Stimulated activated naive B cell treated with anti-CD40 and anti-IgM and Interleukin-4, amounts not matched to agents 10 μg/mL and 1 μg/mL and 100 μg/mL, for 72 hours (primary cell): ENCODE measurements around the gene TBC1D19.
"Not testable (repeated sequence)": the region's sequence is repeated elsewhere in the genome, so short reads cannot be mapped to it uniquely, and the experiment has no call there.

Source experiments
- ATAC-seq, 2 donors: fragments of 150-1000 bp; cut with Tn5 transposase; replicated peaks; 2 replicates each; pipeline ENCODE4 v1.10.0; 2021; ENCODE audit warnings: moderate library complexity in 1 of 2
- DNase-seq: peaks from one replicate; pipeline ENCODE4 v3.0.0; 2021
- H3K27ac Mint-ChIP-seq: one replicate; pipeline ENCODE4 v1.8.0; 2022; ENCODE audit warnings: mild to moderate bottlenecking, mixed read lengths
- H3K27me3 Mint-ChIP-seq, 2 donors: one replicate each; pipeline ENCODE4 v1.8.0; 2022; ENCODE audit warnings: mixed read lengths in 2 of 2
- H3K36me3 Mint-ChIP-seq, 2 donors: one replicate each; pipeline ENCODE4 v1.8.0; 2022; ENCODE audit warnings: mixed read lengths in 2 of 2, mild to moderate bottlenecking in 1 of 2
- H3K4me1 Mint-ChIP-seq, 2 donors: one replicate each; pipeline ENCODE4 v1.8.0; 2022; ENCODE audit warnings: mixed read lengths in 2 of 2, mild to moderate bottlenecking in 1 of 2
- H3K4me3 Mint-ChIP-seq, 2 donors: one replicate each; pipeline ENCODE4 v1.8.0; 2022; ENCODE audit warnings: mild to moderate bottlenecking in 2 of 2, mixed read lengths in 2 of 2, moderate library complexity in 1 of 2
- H3K9me3 Mint-ChIP-seq, 2 donors: one replicate each; pipeline ENCODE4 v1.8.0; 2022; ENCODE audit warnings: mixed read lengths in 2 of 2, mild to moderate bottlenecking in 1 of 2

The TBC1D19 gene

DNA sequence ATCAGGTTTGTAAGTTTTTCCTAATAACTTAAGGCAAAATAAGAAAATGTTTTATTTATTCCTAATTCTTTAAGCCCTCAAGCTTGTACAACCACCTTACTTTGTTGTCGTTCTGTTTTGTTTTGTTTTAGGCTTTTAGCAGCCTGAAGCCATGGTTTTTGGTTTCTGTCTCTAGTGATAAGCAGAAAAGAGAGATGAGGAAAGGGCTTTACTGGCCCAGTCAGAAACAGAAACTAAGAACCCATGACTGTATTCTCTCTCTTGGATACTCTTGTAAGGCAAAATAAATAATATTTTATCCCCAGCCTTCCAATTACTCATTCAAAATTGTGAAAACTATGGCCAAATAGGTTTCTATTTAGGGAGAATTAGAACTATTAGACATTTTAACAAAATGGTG, 29.4 kb downstream of the TBC1D19 start:
- no peak for DNase-seq

GRCh38 chr4:26613735-26614134, 29.9 kb downstream of the TBC1D19 start:
- H3K36me3 Mint-ChIP-seq: peaks cover 7 to 8% of the 10 kb centered on the region in 2 donors
- no peak overlapping the region for H3K4me3 Mint-ChIP-seq
- DNase-seq (no peak), ATAC-seq (no peak)
- H3K27me3 Mint-ChIP-seq: no peaks in the 10 kb centered on the region
- H3K27ac Mint-ChIP-seq: no peak overlapping the region
- peaks cover 0 to 4% of the 10 kb centered on the region in 2 donors for H3K9me3 Mint-ChIP-seq
- peaks cover 7 to 14% of the 10 kb centered on the region in 2 donors for H3K4me1 Mint-ChIP-seq

More for the DNA sequence above, 29.4 kb downstream of the TBC1D19 start:
- Mint-ChIP-seq H3K36me3 (peaks cover 5 to 7% of the 10 kb centered on the region in 2 donors), H3K4me3 (no peak overlapping the region), H3K4me1 (peaks cover 8 to 18% of the 10 kb centered on the region in 2 donors), H3K27me3 (no peaks in the 10 kb centered on the region), H3K9me3 (peaks cover 0 to 4% of the 10 kb centered on the region in 2 donors), H3K27ac (no peak overlapping the region)
- no peak for ATAC-seq

DNA sequence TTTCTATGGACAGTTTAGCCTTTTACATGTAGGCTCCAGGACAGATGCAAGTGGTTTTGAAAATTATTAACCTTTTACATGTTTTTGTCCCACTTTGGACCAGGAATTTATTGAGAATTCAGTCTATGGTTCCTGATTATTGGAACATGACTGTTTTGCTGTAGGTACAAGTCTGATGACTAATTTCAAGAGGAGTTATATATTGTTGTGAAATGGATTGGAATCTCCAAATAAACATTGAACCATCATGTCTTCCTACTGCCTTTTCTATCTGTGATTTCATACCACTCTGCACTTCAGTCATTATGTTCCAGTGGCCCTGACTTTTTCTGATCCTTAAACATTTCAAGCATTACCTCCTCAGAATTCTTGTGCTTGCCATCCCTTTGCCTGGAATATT, 35.9 kb downstream of the TBC1D19 start:
- peaks cover 0 to 2% of the 10 kb centered on the region in 2 donors for H3K9me3 Mint-ChIP-seq
- ATAC-seq: no peak
- peaks cover 10 to 11% of the 10 kb centered on the region in 2 donors for H3K36me3 Mint-ChIP-seq
- H3K27me3 Mint-ChIP-seq: no peaks in the 10 kb centered on the region
- H3K4me1 Mint-ChIP-seq: peaks cover 6 to 8% of the 10 kb centered on the region in 2 donors
- no peak overlapping the region for H3K4me3 Mint-ChIP-seq
- no peak for DNase-seq
- H3K27ac Mint-ChIP-seq: no peak overlapping the region

- no peak for DNase-seq
- H3K27ac Mint-ChIP-seq: no peak overlapping the region
These were observed 37.5 kb downstream of the TBC1D19 start for GRCh38 chr4:26621366-26621765.

DNA sequence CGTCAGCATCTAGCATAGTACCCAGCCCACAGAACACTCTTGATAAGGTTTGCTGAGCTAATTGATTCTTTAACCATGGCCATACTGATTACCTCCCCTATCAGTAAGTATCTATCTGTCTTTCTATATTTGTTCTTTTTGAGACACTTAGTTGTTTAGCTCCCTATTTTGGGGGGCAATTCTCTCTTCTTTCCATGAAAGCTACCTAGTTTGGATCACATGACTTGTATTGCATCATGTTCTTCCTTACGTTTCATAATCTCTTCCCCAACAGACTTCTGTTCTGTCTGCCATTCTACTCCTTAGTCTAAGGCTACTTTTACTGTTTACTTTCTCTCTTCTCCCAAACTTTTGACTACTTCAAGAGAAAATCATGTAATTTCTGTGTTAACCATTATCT, 39.0 kb downstream of the TBC1D19 start:
- no peak for ATAC-seq
- no peaks in the 10 kb centered on the region for H3K27me3 Mint-ChIP-seq
- H3K4me1 Mint-ChIP-seq: peaks cover 6 to 8% of the 10 kb centered on the region in 2 donors
- H3K4me3 Mint-ChIP-seq: no peak overlapping the region
- no peak overlapping the region for H3K27ac Mint-ChIP-seq
- H3K9me3 Mint-ChIP-seq: peaks cover 0 to 2% of the 10 kb centered on the region in 2 donors
- peaks cover 11 to 12% of the 10 kb centered on the region in 2 donors for H3K36me3 Mint-ChIP-seq
- DNase-seq: no peak

More at GRCh38 chr4:26621366-26621765, 37.5 kb downstream of the TBC1D19 start:
- Mint-ChIP-seq H3K36me3 (peaks cover 9 to 11% of the 10 kb centered on the region in 2 donors), H3K9me3 (peaks cover 0 to 2% of the 10 kb centered on the region in 2 donors), H3K27me3 (no peaks in the 10 kb centered on the region), H3K4me3 (no peak overlapping the region), H3K4me1 (peaks cover 6 to 8% of the 10 kb centered on the region in 2 donors)
- ATAC-seq: no peak

- ATAC-seq, H3K27ac Mint-ChIP-seq, H3K27me3 Mint-ChIP-seq, H3K4me3 Mint-ChIP-seq, DNase-seq, H3K4me1 Mint-ChIP-seq, H3K9me3 Mint-ChIP-seq: not testable (repeated sequence)
- H3K36me3 Mint-ChIP-seq: peaks cover 9 to 11% of the 10 kb centered on the region in 2 donors
These were observed 42.8 kb downstream of the TBC1D19 start for GRCh38 chr4:26626658-26627057.

DNA sequence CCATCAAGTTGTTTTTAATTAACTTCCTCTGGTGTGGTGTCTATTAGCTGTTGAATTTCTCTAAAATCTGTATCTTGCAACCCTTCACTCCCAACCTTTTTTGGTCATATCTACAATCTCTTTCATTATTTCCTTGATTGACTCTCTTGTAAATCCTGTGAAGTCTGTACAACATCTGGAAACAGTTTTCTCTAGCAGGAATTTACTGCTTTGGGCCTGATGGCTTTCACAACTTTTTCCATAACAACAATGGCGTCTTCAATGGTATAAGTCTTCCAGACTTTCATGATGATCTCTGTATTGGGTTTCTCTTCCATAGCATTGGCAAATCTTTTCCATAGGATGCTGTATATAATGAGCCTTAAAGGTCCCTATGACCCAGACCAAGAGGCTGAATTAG, 49.0 kb downstream of the TBC1D19 start:
- DNase-seq: no peak
- no peak for ATAC-seq
- Mint-ChIP-seq H3K4me1 (no peaks in the 10 kb centered on the region), H3K36me3 (peaks cover 10 to 17% of the 10 kb centered on the region in 2 donors), H3K27me3 (no peaks in the 10 kb centered on the region), H3K27ac (no peak overlapping the region), H3K4me3 (no peak overlapping the region), H3K9me3 (no peaks in the 10 kb centered on the region)

GRCh38 chr4:26634237-26634636, 50.4 kb downstream of the TBC1D19 start:
- no peak for DNase-seq
- peaks cover 6 to 13% of the 10 kb centered on the region in 2 donors for H3K36me3 Mint-ChIP-seq
- no peak overlapping the region for H3K27ac Mint-ChIP-seq
- no peaks in the 10 kb centered on the region for H3K27me3 Mint-ChIP-seq
- no peaks in the 10 kb centered on the region for H3K9me3 Mint-ChIP-seq
- H3K4me1 Mint-ChIP-seq: no peaks in the 10 kb centered on the region
- no peak for ATAC-seq
- H3K4me3 Mint-ChIP-seq: no peak overlapping the region

GRCh38 chr4:26636458-26636857, 52.6 kb downstream of the TBC1D19 start:
- no peak overlapping the region for H3K27ac Mint-ChIP-seq
- no peaks in the 10 kb centered on the region for H3K27me3 Mint-ChIP-seq
- H3K9me3 Mint-ChIP-seq: no peaks in the 10 kb centered on the region
- DNase-seq: no peak
- H3K36me3 Mint-ChIP-seq: peaks cover 14 to 27% of the 10 kb centered on the region in 2 donors
- no peak overlapping the region for H3K4me3 Mint-ChIP-seq
- no peak for ATAC-seq
- H3K4me1 Mint-ChIP-seq: no peaks in the 10 kb centered on the region

- H3K4me1 Mint-ChIP-seq, H3K9me3 Mint-ChIP-seq, H3K4me3 Mint-ChIP-seq, H3K27me3 Mint-ChIP-seq, ATAC-seq, H3K27ac Mint-ChIP-seq, DNase-seq: not testable (repeated sequence)
- H3K36me3 Mint-ChIP-seq: peaks cover 17 to 31% of the 10 kb centered on the region in 2 donors
These were observed 56.8 kb downstream of the TBC1D19 start for GRCh38 chr4:26640639-26641038.

DNA sequence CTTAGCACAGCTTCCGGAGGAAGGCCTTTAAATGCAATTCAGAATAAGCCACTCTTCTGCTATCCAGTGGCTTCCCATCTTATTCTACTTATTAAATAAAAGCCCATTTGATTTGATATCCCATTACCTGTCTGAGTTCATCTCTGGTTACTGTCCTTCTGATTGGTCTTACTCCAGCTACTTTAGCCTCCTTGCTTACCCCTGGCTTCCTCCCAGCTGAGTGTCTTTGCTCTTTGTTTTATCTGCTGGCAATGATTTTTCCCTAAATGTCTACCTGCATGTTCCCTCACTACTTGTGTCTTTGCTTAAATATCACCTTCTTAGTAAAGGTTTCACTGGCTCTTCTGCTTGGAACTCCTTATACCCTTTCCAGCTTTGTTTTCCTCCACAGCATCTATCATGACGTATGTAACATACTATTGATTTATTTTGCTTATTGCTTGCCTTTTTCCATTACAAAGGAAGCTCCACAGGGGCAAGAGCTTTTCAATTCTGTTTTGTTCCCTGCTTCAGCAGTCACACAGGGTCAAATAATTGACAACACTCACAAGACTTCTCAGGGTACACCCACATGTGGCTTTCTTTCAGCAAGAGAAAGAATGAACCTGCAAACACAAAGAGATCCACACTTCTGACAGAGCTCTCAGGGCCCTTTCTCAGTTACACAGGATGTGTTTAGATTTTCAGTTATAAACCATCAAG, 63.8 kb downstream of the TBC1D19 start:
- peaks cover 0 to 7% of the 10 kb centered on the region in 2 donors for H3K9me3 Mint-ChIP-seq
- H3K4me3 Mint-ChIP-seq: no peak overlapping the region
- peaks cover 3 to 12% of the 10 kb centered on the region in 2 donors for H3K36me3 Mint-ChIP-seq
- H3K4me1 Mint-ChIP-seq: no peaks in the 10 kb centered on the region
- no peaks in the 10 kb centered on the region for H3K27me3 Mint-ChIP-seq
- H3K27ac Mint-ChIP-seq: no peak overlapping the region
- no peak for DNase-seq
- no peak for ATAC-seq

DNA sequence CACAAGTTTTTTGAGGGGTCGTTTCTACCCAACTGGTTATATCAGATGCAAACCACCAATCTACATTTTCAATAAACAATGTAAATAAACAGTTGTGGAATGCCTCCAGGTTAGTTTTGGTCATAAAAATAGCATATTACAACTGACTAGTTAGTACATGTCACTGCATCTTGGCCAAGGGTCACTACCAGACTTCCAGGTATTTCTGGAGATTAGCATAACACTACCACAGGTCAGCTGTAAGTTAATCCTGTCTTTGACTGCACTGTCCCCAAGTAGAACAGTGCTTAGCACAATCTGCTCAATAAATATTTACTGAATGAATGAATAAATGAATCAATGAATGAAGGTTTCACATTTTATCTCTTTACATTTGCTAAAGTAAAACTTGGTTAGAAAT, 64.4 kb downstream of the TBC1D19 start:
- Mint-ChIP-seq H3K36me3 (peaks cover 9 to 13% of the 10 kb centered on the region in 2 donors), H3K4me1 (no peaks in the 10 kb centered on the region), H3K27ac (no peak overlapping the region)

GRCh38 chr4:26660261-26660660, 76.4 kb downstream of the TBC1D19 start:
- Mint-ChIP-seq H3K36me3 (peaks cover 26 to 45% of the 10 kb centered on the region in 2 donors), H3K4me1 (no peaks in the 10 kb centered on the region)
- no peak for ATAC-seq

More for the DNA sequence above, 64.4 kb downstream of the TBC1D19 start:
- DNase-seq (no peak), ATAC-seq (no peak)
- H3K27me3 Mint-ChIP-seq: no peaks in the 10 kb centered on the region
- peaks cover 0 to 12% of the 10 kb centered on the region in 2 donors for H3K9me3 Mint-ChIP-seq
- no peak overlapping the region for H3K4me3 Mint-ChIP-seq

GRCh38 chr4:26663888-26664287, 80.0 kb downstream of the TBC1D19 start:
- Mint-ChIP-seq H3K27ac (no peak overlapping the region), H3K4me3 (no peak overlapping the region), H3K4me1 (no peaks in the 10 kb centered on the region)

More at GRCh38 chr4:26660261-26660660, 76.4 kb downstream of the TBC1D19 start:
- no peak for DNase-seq
- H3K27ac Mint-ChIP-seq: no peak overlapping the region
- no peak overlapping the region for H3K4me3 Mint-ChIP-seq
- H3K9me3 Mint-ChIP-seq: peaks cover 0 to 1% of the 10 kb centered on the region in 2 donors
- no peaks in the 10 kb centered on the region for H3K27me3 Mint-ChIP-seq

GRCh38 chr4:26670903-26671537, 87.1 kb downstream of the TBC1D19 start:
- Mint-ChIP-seq H3K27ac (no peak overlapping the region), H3K36me3 (peaks cover 0 to 10% of the 10 kb centered on the region in 2 donors), H3K4me1 (no peaks in the 10 kb centered on the region), H3K27me3 (no peaks in the 10 kb centered on the region), H3K4me3 (no peak overlapping the region), H3K9me3 (no peaks in the 10 kb centered on the region)
- ATAC-seq (no peak), DNase-seq (no peak)

More at GRCh38 chr4:26663888-26664287, 80.0 kb downstream of the TBC1D19 start:
- Mint-ChIP-seq H3K36me3 (peaks cover 12 to 21% of the 10 kb centered on the region in 2 donors), H3K27me3 (no peaks in the 10 kb centered on the region), H3K9me3 (no peaks in the 10 kb centered on the region)
- ATAC-seq (no peak), DNase-seq (no peak)
